GM18907 (cell line): ENCODE results near the gene ASMT.
A peak's percentile ranks its signal among the peaks of the same experiment; 100 is the strongest.
"Not testable (repeated sequence)": the region's sequence is repeated elsewhere in the genome, so short reads cannot be mapped to it uniquely, and the experiment has no call there.

Experiments
- ATAC-seq: cut with Tn5 transposase; IDR thresholded peaks from one replicate; pipeline ENCODE4 v1.9.1; 2021; ENCODE audit warnings: mild to moderate bottlenecking, moderate library complexity; ENCODE audit not compliant: unreplicated experiment

The ASMT gene

GRCh38 chrX:1614927-1615326 lies at the start of gene ASMT:
ASMT (plus strand) TSS chrX:1615059; CDS start chrX:1615200, 141 bp downstream.
- ATAC-seq, result no peak

GRCh38 chrX:1574181-1574580 lies 40.7 kb upstream of the ASMT start:
- ATAC-seq, result not testable (repeated sequence)

GRCh38 chrX:1576201-1576992 lies 38.5 kb upstream of the ASMT start:
- ATAC-seq, result no peak

- no peak for ATAC-seq
Observed at GRCh38 chrX:1577845-1578244, 37.0 kb upstream of the ASMT start.

GRCh38 chrX:1578511-1579173 lies 36.2 kb upstream of the ASMT start:
- ATAC-seq, result no peak

GRCh38 chrX:1581132-1581531 lies 33.7 kb upstream of the ASMT start:
- peak; percentile 46 for ATAC-seq

- ATAC-seq, result peak; percentile 70
Observed at GRCh38 chrX:1582686-1583437, 32.0 kb upstream of the ASMT start.

GRCh38 chrX:1584237-1585011 lies 30.4 kb upstream of the ASMT start:
- no peak for ATAC-seq

GRCh38 chrX:1587161-1587560 lies 27.7 kb upstream of the ASMT start:
- ATAC-seq, result no peak

- no peak for ATAC-seq
Observed at GRCh38 chrX:1589356-1590130, 25.3 kb upstream of the ASMT start.

GRCh38 chrX:1591102-1591862 lies 23.6 kb upstream of the ASMT start, which contains the start of gene AKAP17A:
AKAP17A (plus strand) TSS chrX:1591604; CDS start chrX:1593463, 1,859 bp downstream.
- ATAC-seq, result peak; percentile 86

GRCh38 chrX:1591863-1592469 lies 22.9 kb upstream of the ASMT start:
- ATAC-seq, result peak; percentile 8

GRCh38 chrX:1592470-1593142 lies 22.3 kb upstream of the ASMT start:
- ATAC-seq, result peak; percentile 54

GRCh38 chrX:1593286-1594271 lies 21.3 kb upstream of the ASMT start:
- no peak for ATAC-seq

- no peak for ATAC-seq
Observed at GRCh38 chrX:1595711-1596060, 19.2 kb upstream of the ASMT start.

- ATAC-seq, result no peak
Observed at GRCh38 chrX:1596676-1597344, 18.0 kb upstream of the ASMT start.
